K562 (cell line): ENCODE data around the gene TENM3. TPM values are rescaled to one million over a fixed set of nuclear protein-coding genes. Genes with fewer than 3 reads are reported as not detected.

Experiments used
- ARID2 ChIP-seq: fragments of 450-650 bp; IDR thresholded peaks from 2 replicates; pipeline ENCODE4 v1.6.1; 2017; ENCODE audit warnings: antibody characterized with exemption, mild to moderate bottlenecking
- BRF1 ChIP-seq: IDR thresholded peaks from 3 replicates; pipeline ENCODE4 v1.6.1; 2011; ENCODE audit warnings: borderline replicate concordance, mild to moderate bottlenecking; ENCODE audit not compliant: insufficient read length; ENCODE audit errors: extremely low read depth
- ZBTB40 ChIP-seq, 2 experiments: fragments of 450-650 bp in 1 of 2; sonication (generic) in 1 of 2; formaldehyde crosslinking in 1 of 2; IDR thresholded peaks; 2 replicates each; pipeline versions ENCODE4 v1.7.1 to v1.9.0; 2016 to 2022; ENCODE audit warnings: inconsistent platforms in 1 of 2, mild to moderate bottlenecking in 1 of 2, missing genetic modification reagents in 1 of 2
- polyA plus RNA-seq, 8 experiments: library from polyadenylated mRNA; depleted of rRNA in 4 of 8; stranded (reverse) in 5 of 8; unstranded in 3 of 8; fragments of >200 nt; fragmentation: Nextera tagmentation in 2 of 8; fragmentation: Illumina TruSeq in 1 of 8; extraction: Ambion mirVana in 2 of 8; extraction: Trizol in 1 of 8; gene quantifications; 2 replicates each; pipeline versions ENCODE4 v1.2.1 to v1.2.3, GENCODE V29; 2011 to 2014; ENCODE audit warnings: inconsistent platforms in 1 of 8, missing spikeins in 1 of 8
- total RNA-seq, 7 experiments: library from RNA; depleted of rRNA in 6 of 7; stranded (reverse); fragments of >200 nt in 6 of 7; fragmentation: Illumina TruSeq in 2 of 7; extraction: Trizol in 2 of 7; gene quantifications; 2 replicates each; pipeline versions ENCODE4 v1.2.1 to v1.2.3, GENCODE V29; 2011 to 2021; ENCODE audit warnings: low replicate concordance in 1 of 7

TENM3 gene
- total and polyA plus RNA-seq, 9 of the 15 experiments (the other 6 are each of a cell fraction or from before 2014, with no cell fraction given): 0.01 to 0.02 TPM; not detected in 7

GRCh38 chr4:182764137-182764536 lies 520.9 kb downstream of the TENM3 start (continued):
- TF ChIP-seq ZBTB40 (IDR thresholded peaks at IDR 0.05): no peak
- TF ChIP-seq ZBTB40 (CRISPR knock-in tag; IDR thresholded peaks at IDR 0.05): no peak
- TF ChIP-seq ARID2: no peak
- TF ChIP-seq BRF1: no peak
